HCT116 (cell line): ENCODE data around the gene UBASH3B.

Experiments used
- CEBPB ChIP-seq: IDR thresholded peaks from 2 replicates; pipeline ENCODE4 v1.6.1; 2012; ENCODE audit warnings: low read depth
- CTCF ChIP-seq, 3 experiments: fragments of 200-600 bp in 1 of 3; sonication (generic) in 1 of 3; IDR thresholded peaks in 2 of 3; conservative IDR thresholded peaks in 1 of 3; 2 replicates each; pipeline ENCODE4 v1.5.1; 2012 to 2017; ENCODE audit warnings: low read depth in 2 of 3, low read length in 2 of 3, antibody characterized with exemption in 1 of 3, borderline replicate concordance in 1 of 3, control low read depth in 1 of 3, mild to moderate bottlenecking in 1 of 3, mixed read lengths in 1 of 3, mixed run types in 1 of 3, moderate library complexity in 1 of 3; ENCODE audit not compliant: insufficient read depth in 1 of 3
- EZH2phosphoT487 ChIP-seq: fragments of 200-600 bp; IDR thresholded peaks from 2 replicates; pipeline ENCODE4 v1.6.1; 2018; ENCODE audit warnings: antibody characterized with exemption, borderline replicate concordance
- POLR2A ChIP-seq: IDR thresholded peaks from 2 replicates; pipeline ENCODE4 v1.7.0; 2011; ENCODE audit warnings: borderline replicate concordance; ENCODE audit not compliant: insufficient read depth, insufficient read length; ENCODE audit errors: extremely low read depth
- RAD21 ChIP-seq: IDR thresholded peaks from 2 replicates; pipeline ENCODE4 v1.6.1; 2012; ENCODE audit warnings: low read depth, mild to moderate bottlenecking

GRCh38 chr11:122779047-122779629 lies 123.6 kb downstream of the UBASH3B start:
- TF ChIP-seq POLR2A (no peak), EZH2phosphoT487 (no peak), RAD21 (no peak), CEBPB (no peak), CTCF (IDR thresholded peaks at IDR 0.05 in 2 of 3, conservative IDR thresholded peaks at IDR 0.05 in 1 of 3; ENCODE audit: borderline replicate concordance in 1 of 3, insufficient read depth in 1 of 3, low read depth in 2 of 3, low read length in 2 of 3) (no peak)
